ENCODE measurements around the gene TUBAL3. TPM values are rescaled to one million over a fixed set of nuclear protein-coding genes. Genes with fewer than 3 reads are reported as not detected.

The TUBAL3 gene
- total and polyA plus RNA-seq, 2 donors (not counting 3 experiments of a cell fraction or from before 2014, with no cell fraction given): not detected

- Histone ChIP-seq H3K9me3 (replicated peaks; ENCODE audit: control insufficient read depth, insufficient read depth, low read length) (no peaks in the 10 kb centered on the region), H3K36me3 (ENCODE audit: control insufficient read depth in 2 of 2, extremely low read depth in 1 of 2, insufficient read depth in 2 of 2, low read length in 2 of 2) (no peaks in the 10 kb centered on the region), H3K27ac (ENCODE audit: insufficient read depth, low read depth, low read length) (no peak overlapping the region), H2AFZ (ENCODE audit: low read depth, low read length) (no peak overlapping the region), H3K27me3 (ENCODE audit: control insufficient read depth in 2 of 2, insufficient read depth in 2 of 2, low read length in 2 of 2) (peaks cover 4 to 11% of the 10 kb centered on the region in 2 experiments), H3K4me3 (replicated peaks in 1 of 3; ENCODE audit: insufficient read depth in 1 of 3, low read depth in 1 of 3, low read length in 3 of 3) (no peak overlapping the region), H4K20me1 (replicated peaks; ENCODE audit: control insufficient read depth, extremely low read depth, insufficient read depth, low read length) (no peaks in the 10 kb centered on the region), H3K79me2 (ENCODE audit: control insufficient read depth, insufficient read depth, low read length) (no peaks in the 10 kb centered on the region), H3K4me1 (ENCODE audit: control insufficient read depth, extremely low read depth, insufficient read depth, low read length) (no peaks in the 10 kb centered on the region), H3K4me2 (ENCODE audit: insufficient read depth, low read length) (no peak overlapping the region), H3K9me1 (replicated peaks; ENCODE audit: control insufficient read depth, extremely low read depth, insufficient read depth, low read length) (no peaks in the 10 kb centered on the region), H3K9ac (replicated peaks; ENCODE audit: extremely low read depth, insufficient read depth, low read length) (no peak overlapping the region)
- dilution Hi-C loops (cut with MboI; ENCODE audit: extremely low pct_ligation_motif_present, low sequenced_read_pairs) (no loop called here), intact Hi-C loops (cut with micrococcal nuclease) (no loop called here)
- no TSS peak for BruUV-seq (replicated peaks)
- TF ChIP-seq POLR2AphosphoS5 (IDR thresholded peaks at IDR 0.05; ENCODE audit: insufficient read depth, low read depth, low read length) (no peak), JUN (IDR thresholded peaks at IDR 0.05; ENCODE audit: borderline replicate concordance, insufficient read depth, insufficient read length, low read depth) (no peak), POLR2A (IDR thresholded peaks at IDR 0.05; ENCODE audit: low read depth, low read length) (no peak), GATA2 (IDR thresholded peaks at IDR 0.05; ENCODE audit: insufficient read depth, insufficient read length, low read depth, low read length) (no peak), FOS (IDR thresholded peaks at IDR 0.05; ENCODE audit: borderline replicate concordance, insufficient read depth, low read length) (no peak), MAX (IDR thresholded peaks at IDR 0.05; ENCODE audit: insufficient read depth, insufficient read length) (no peak), EZH2 (IDR thresholded peaks at IDR 0.05; ENCODE audit: borderline replicate concordance, low read depth, low read length, severe bottlenecking) (no peak), MYC (IDR thresholded peaks at IDR 0.05; ENCODE audit: low read depth, low read length) (no peak), CTCF (IDR thresholded peaks at IDR 0.05; ENCODE audit: extremely low read depth in 1 of 2, insufficient read depth in 1 of 2, low read depth in 1 of 2, low read length in 2 of 2) (no peak)
- CTCF ChIA-PET: no interaction called here
- DNase-seq (ENCODE audit: low read depth, low spot score): no peak
- POLR2A ChIA-PET: no interaction called here
- FAIRE-seq: no peak
Observed at GRCh38 chr10:5364374-5364773, 40.3 kb downstream of the TUBAL3 start.

Measured in endothelial cell of umbilical vein (primary cell).